Mucosa of rectum (tissue), 2 donors: Measurements from ENCODE around the gene MAD2L2.

ENCODE experiments used
- H3K27ac ChIP-seq, 2 donors: one replicate each; pipeline ENCODE4 v1.7.0; 2013; ENCODE audit warnings: inconsistent platforms in 2 of 2, low read depth in 2 of 2, low read length in 2 of 2
- H3K27me3 ChIP-seq, 2 donors: one replicate each; pipeline ENCODE4 v1.7.0; 2013; ENCODE audit warnings: low read length in 2 of 2; ENCODE audit not compliant: control insufficient read depth in 2 of 2, insufficient read depth in 2 of 2
- H3K36me3 ChIP-seq, 2 donors: one replicate each; pipeline ENCODE4 v1.7.0; 2013; ENCODE audit warnings: low read length in 2 of 2; ENCODE audit not compliant: control insufficient read depth in 2 of 2, insufficient read depth in 2 of 2
- H3K4me1 ChIP-seq, 2 donors: one replicate each; pipeline ENCODE4 v1.7.0; 2013; ENCODE audit warnings: low read length in 2 of 2, mild to moderate bottlenecking in 1 of 2; ENCODE audit not compliant: control insufficient read depth in 2 of 2, insufficient read depth in 2 of 2
- H3K4me3 ChIP-seq, 2 donors: one replicate each; pipeline ENCODE4 v1.7.0; 2013; ENCODE audit warnings: low read length in 2 of 2
- H3K9ac ChIP-seq, 2 donors: one replicate each; pipeline ENCODE4 v1.7.0; 2013; ENCODE audit warnings: low read length in 2 of 2, low read depth in 1 of 2, mild to moderate bottlenecking in 1 of 2
- H3K9me3 ChIP-seq, 2 donors: one replicate each; pipeline ENCODE4 v1.7.0; 2013; ENCODE audit warnings: low read length in 2 of 2; ENCODE audit not compliant: control insufficient read depth in 2 of 2
- donor health status: healthy.
- donor health status: Normal muscosa, but diverticular disease.

MAD2L2 gene

GRCh38 chr1:11720525-11720924 lies 39.6 kb upstream of the MAD2L2 start:
- Histone ChIP-seq H3K27ac (no peak overlapping the region), H3K4me3 (no peak overlapping the region), H3K9me3 (no peaks in the 10 kb centered on the region), H3K27me3 (no peaks in the 10 kb centered on the region), H3K36me3 (no peaks in the 10 kb centered on the region), H3K4me1 (peaks cover 0 to 5% of the 10 kb centered on the region in 2 donors), H3K9ac (no peak overlapping the region)

GRCh38 chr1:11720033-11720376 lies 39.1 kb upstream of the MAD2L2 start:
- no peak overlapping the region for H3K27ac ChIP-seq
- H3K4me3 ChIP-seq: peak overlapping the region in 1 of 2 donors; percentile 74
- no peaks in the 10 kb centered on the region for H3K27me3 ChIP-seq
- no peaks in the 10 kb centered on the region for H3K36me3 ChIP-seq
- H3K9me3 ChIP-seq: no peaks in the 10 kb centered on the region
- no peak overlapping the region for H3K9ac ChIP-seq
- H3K4me1 ChIP-seq: peaks cover 0 to 5% of the 10 kb centered on the region in 2 donors

- H3K27ac ChIP-seq: peak overlapping the region; percentile 23 to 81
- H3K9ac ChIP-seq: peak overlapping the region; percentile 68 to 72
These were observed 38.5 kb upstream of the MAD2L2 start for GRCh38 chr1:11719313-11720032.

GRCh38 chr1:11714831-11715575 lies 34.1 kb upstream of the MAD2L2 start:
- H3K9ac ChIP-seq: no peak overlapping the region
- no peak overlapping the region for H3K27ac ChIP-seq
- H3K4me1 ChIP-seq: peaks cover 0 to 5% of the 10 kb centered on the region in 2 donors
- H3K9me3 ChIP-seq: no peaks in the 10 kb centered on the region
- no peak overlapping the region for H3K4me3 ChIP-seq
- peaks cover 0 to 3% of the 10 kb centered on the region in 2 donors for H3K27me3 ChIP-seq
- no peaks in the 10 kb centered on the region for H3K36me3 ChIP-seq

More at GRCh38 chr1:11719313-11720032, 38.5 kb upstream of the MAD2L2 start:
- Histone ChIP-seq H3K4me1 (peaks cover 0 to 5% of the 10 kb centered on the region in 2 donors), H3K27me3 (no peaks in the 10 kb centered on the region), H3K4me3 (peak overlapping the region; percentile 70 to 74), H3K36me3 (no peaks in the 10 kb centered on the region), H3K9me3 (no peaks in the 10 kb centered on the region)

- H3K4me1 ChIP-seq: no peaks in the 10 kb centered on the region
- no peak overlapping the region for H3K9ac ChIP-seq
- no peaks in the 10 kb centered on the region for H3K9me3 ChIP-seq
- H3K27ac ChIP-seq: no peak overlapping the region
- no peak overlapping the region for H3K4me3 ChIP-seq
- H3K36me3 ChIP-seq: no peaks in the 10 kb centered on the region
- H3K27me3 ChIP-seq: peaks cover 0 to 3% of the 10 kb centered on the region in 2 donors
These were observed 32.1 kb upstream of the MAD2L2 start for GRCh38 chr1:11713095-11713494.

GRCh38 chr1:11712285-11712684 lies 31.3 kb upstream of the MAD2L2 start:
- H3K27ac ChIP-seq: no peak overlapping the region
- no peak overlapping the region for H3K9ac ChIP-seq
- peaks cover 0 to 3% of the 10 kb centered on the region in 2 donors for H3K27me3 ChIP-seq
- peaks cover 0 to 4% of the 10 kb centered on the region in 2 donors for H3K4me1 ChIP-seq
- no peaks in the 10 kb centered on the region for H3K36me3 ChIP-seq
- no peak overlapping the region for H3K4me3 ChIP-seq
- no peaks in the 10 kb centered on the region for H3K9me3 ChIP-seq

- no peaks in the 10 kb centered on the region for H3K36me3 ChIP-seq
- no peak overlapping the region for H3K9ac ChIP-seq
- H3K4me3 ChIP-seq: no peak overlapping the region
- H3K9me3 ChIP-seq: no peaks in the 10 kb centered on the region
- H3K27me3 ChIP-seq: peaks cover 0 to 3% of the 10 kb centered on the region in 2 donors
- peaks cover 0 to 4% of the 10 kb centered on the region in 2 donors for H3K4me1 ChIP-seq
- no peak overlapping the region for H3K27ac ChIP-seq
These were observed 30.5 kb upstream of the MAD2L2 start for GRCh38 chr1:11711490-11711889.

GRCh38 chr1:11708554-11709350 lies 27.8 kb upstream of the MAD2L2 start:
- H3K4me3 ChIP-seq: no peak overlapping the region
- H3K4me1 ChIP-seq: peaks cover 0 to 4% of the 10 kb centered on the region in 2 donors
- H3K36me3 ChIP-seq: no peaks in the 10 kb centered on the region
- H3K27ac ChIP-seq: no peak overlapping the region
- no peaks in the 10 kb centered on the region for H3K9me3 ChIP-seq
- no peak overlapping the region for H3K9ac ChIP-seq
- H3K27me3 ChIP-seq: peaks cover 3 to 13% of the 10 kb centered on the region in 2 donors

- Histone ChIP-seq H3K9ac (no peak overlapping the region), H3K36me3 (no peaks in the 10 kb centered on the region), H3K9me3 (no peaks in the 10 kb centered on the region), H3K27me3 (peaks cover 9 to 17% of the 10 kb centered on the region in 2 donors), H3K4me3 (no peak overlapping the region), H3K4me1 (peaks cover 0 to 4% of the 10 kb centered on the region in 2 donors), H3K27ac (no peak overlapping the region)
These were observed 26.8 kb upstream of the MAD2L2 start for GRCh38 chr1:11707621-11708276.
